GM19193 (cell line): ENCODE data around the gene GPR15.

Source experiments
- POLR2A ChIP-seq: IDR thresholded peaks from 4 replicates; pipeline ENCODE4 v1.6.1; 2011; ENCODE audit not compliant: insufficient read depth, insufficient read length; ENCODE audit errors: extremely low read depth

GPR15 gene

DNA sequence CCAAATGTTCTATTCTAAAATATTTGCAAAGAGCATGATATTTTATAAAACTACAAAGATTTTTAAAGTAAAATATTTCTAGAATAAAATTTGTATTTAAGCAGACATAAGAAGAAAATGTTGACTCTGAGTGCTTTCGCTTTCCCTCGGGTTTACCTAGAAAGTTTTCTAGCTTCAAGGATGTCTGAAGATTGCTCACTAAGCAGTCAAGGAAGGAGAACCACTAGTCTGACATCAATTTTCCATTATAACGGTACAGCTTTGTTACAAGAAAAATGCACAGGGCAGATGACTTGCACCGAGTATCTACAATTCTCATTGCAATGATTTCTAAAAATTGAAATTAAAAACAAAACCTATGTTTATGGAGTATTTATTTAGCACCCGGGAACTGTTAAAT, 14.2 kb downstream of the GPR15 start:
- no peak for TF ChIP-seq POLR2A

DNA sequence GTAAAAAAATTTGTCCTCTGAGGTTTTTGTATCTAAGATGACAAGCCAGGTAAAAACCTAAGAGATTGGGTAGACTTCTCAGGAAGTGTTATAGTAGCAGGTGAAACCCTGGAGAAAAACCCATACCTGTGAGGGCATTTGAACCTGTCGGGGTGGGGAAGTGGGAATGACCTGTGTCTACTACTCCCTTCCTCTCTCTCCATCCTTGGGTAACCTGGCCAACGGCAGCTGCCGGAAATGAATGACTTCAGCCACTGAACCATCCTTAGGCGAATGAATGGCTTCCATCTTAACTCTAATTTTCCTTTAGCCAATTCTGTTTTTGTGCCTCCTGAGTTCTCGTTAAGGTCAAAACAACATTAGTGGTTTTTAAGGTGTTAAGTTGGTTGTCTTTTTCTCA, 16.8 kb downstream of the GPR15 start:
- TF ChIP-seq POLR2A, result no peak

- TF ChIP-seq POLR2A, result no peak
Observed at GRCh38 chr3:98550833-98551232, 19.1 kb downstream of the GPR15 start.

GRCh38 chr3:98551236-98551635, 19.5 kb downstream of the GPR15 start:
- no peak for TF ChIP-seq POLR2A

GRCh38 chr3:98551754-98552153, 20.0 kb downstream of the GPR15 start:
- TF ChIP-seq POLR2A, result no peak

DNA sequence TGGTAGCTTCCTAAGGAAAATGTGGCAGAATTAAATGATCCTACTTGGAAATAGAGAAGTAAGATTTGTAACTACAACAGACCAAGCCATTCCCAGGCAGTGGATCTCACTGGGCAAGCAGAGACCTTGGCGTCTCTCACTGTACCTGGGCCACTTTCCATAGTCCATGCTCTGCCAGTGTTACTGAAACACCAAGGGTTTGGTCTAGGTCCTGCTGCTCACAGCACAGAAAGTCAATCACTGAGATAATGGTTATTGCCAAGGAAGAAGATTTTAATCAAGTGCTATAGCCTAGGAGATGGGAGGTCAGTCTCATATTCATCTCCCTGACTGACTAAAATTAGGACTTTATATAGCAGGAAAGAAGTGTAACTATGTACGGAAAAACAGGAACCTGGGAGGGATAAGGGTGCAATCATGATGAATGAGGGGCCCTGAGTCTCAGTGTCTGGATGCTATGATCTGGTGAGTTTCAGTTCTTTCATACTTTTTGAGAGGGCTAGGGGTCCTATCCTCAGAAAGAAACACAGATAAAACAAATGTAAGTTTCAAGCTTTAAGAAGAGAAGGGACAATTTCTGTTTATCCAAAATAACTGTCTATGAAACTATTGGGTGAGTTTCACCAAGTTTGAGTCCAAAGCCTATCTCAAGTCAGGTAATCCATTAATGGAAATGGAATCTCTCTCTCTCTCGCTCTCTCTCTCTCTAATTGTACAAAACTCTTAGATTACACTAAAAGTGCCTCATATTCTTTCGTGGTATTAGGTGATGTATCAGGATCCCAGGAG, 20.6 kb downstream of the GPR15 start:
- TF ChIP-seq POLR2A, result no peak

DNA sequence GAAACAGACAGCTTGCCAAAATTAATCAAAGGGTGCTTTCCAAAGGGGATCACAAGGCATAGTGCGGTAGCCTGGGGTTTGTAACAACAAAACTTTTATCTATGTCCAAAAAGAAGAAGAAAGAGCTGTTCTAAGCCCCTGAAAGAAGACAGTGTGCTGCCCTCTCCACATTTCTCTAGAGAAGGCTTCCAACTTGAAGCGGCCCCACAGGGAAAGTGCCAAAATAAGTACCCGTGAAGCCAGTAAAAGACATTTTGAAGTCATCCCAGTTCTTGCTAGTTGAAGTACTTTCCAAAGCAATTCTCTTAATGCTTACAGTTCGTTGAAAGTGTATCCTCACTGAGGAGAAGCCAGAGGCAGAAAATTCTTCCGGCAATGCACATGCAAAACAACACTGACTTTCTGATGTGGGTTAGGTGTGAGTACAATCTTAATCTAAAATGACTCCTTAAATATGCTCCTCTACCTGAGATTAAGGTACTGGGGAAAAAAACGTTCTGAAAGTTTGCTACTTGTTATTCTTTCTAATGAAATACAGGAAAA, 21.3 kb downstream of the GPR15 start:
- no peak for TF ChIP-seq POLR2A

GRCh38 chr3:98553753-98554152, 22.0 kb downstream of the GPR15 start:
- no peak for TF ChIP-seq POLR2A

DNA sequence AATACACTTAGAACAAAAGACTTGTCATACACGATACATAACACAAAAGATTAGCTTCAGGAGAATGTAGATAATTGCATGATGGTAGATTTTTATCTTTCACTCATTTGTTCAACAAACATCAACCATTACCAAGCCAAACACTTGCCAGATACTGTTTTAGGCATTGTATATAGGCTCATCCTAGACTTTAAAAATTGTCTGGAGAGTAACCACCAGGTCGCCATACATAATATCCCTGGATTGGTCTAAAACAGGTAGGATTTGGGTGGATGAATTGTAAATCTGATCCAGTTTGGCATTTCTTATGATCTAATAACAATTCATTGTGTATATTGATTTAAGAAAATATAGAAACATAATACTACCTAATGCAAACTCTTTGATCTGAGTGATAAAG, 22.8 kb downstream of the GPR15 start:
- no peak for TF ChIP-seq POLR2A

DNA sequence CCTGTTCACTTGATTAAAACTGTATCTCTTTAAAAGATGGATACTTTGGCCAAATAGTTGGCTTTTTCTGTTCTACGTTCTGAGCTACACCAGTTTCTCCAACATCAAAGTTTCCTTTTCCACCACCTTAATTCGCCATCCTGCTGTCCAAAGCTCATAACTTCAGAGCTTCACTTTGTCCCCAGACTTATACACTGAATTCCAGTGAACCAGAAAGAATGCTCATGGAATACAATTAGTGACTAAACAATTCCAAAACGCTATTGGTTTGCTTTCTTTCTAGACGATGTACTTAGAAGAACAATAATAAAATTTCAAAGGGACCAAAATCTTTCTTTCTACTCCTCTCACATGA, 23.2 kb downstream of the GPR15 start:
- no peak for TF ChIP-seq POLR2A

DNA sequence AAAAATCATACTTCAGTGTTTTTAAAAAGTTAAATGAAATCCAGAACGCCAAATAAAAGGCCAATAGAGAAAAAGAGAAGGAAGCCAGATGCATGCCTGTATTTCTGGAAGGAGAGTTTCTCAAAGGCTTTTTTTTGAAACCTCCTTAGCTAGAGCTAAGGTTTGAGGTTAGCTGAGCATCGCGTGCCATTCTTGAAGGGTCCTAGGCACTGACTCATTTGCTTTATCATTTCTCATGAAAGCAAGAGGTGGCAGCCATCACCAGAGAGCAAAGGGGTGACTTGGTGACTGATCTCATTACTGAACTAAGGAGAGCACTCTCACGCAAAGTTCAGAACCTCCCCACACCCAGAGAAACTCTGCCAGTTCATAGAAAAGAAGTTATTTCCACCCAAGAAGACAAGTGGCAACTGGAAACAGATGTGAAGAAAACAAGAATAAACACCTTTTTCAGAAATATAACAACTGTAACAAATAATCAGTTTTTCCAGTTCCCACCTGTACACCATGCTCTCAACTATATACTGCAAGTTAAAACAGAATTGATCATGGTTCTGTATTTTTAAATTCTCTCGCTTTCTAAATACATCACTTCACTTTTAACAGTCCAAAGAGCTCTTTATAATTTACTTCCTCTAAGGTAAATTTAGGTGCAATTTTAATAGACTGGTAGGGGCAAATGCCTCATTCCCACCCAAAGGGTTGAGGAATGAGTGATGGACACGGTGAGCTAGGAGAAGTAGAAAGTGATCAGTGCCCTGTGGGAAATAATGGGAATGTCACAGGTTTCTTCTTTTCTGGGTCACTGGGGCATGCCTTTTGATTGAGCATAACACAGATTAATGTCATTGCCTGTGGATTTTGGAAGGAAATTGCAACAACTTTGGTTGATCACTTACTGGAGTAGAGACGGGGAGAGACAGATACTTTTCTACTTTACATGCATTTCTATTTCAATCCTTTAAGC, 24.7 kb downstream of the GPR15 start:
- peak; percentile 6 for TF ChIP-seq POLR2A

DNA sequence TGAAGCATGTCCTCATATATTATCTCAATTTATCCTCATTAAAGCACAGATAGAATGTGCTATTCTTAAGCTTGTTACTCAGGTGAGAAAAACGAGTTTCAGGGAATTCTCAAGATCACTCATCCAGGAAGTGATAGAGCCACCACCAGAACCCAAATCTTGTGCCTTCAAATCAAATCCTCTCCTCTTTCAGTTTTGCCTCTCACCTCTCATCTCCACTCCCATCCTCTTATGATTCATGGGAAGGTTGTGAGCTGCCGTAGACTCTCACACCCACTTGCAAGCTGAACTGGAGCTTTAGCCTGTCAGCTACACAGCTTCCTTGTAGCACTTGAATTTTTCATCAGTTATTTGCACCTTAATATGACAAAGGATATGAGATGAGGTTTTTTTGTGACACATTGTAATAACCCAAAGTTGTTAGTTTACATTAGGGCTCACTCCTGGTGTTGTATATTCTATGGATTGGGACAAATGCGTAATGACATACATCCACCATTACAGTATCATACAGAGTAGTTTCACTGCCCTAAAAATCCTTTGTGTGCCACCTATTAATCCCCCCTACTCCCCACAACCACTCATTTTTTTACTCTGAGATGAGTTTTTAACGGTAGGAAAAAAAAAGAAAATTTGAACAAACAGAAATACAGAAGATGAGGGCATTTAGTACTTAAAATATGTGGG, 25.7 kb downstream of the GPR15 start:
- TF ChIP-seq POLR2A, result peak; percentile 41

- no peak for TF ChIP-seq POLR2A
Observed at GRCh38 chr3:98558100-98558827, 26.5 kb downstream of the GPR15 start.

- TF ChIP-seq POLR2A, result peak; percentile 33
Observed at GRCh38 chr3:98560911-98561310, 29.1 kb downstream of the GPR15 start.
